HG02852 (cell line): ENCODE results near the gene RIPOR2.

Experiments used
- ATAC-seq: cut with Tn5 transposase; IDR thresholded peaks from one replicate; pipeline ENCODE4 v1.9.1; 2021; ENCODE audit warnings: mild to moderate bottlenecking, moderate library complexity; ENCODE audit not compliant: unreplicated experiment

Gene RIPOR2, protein sequence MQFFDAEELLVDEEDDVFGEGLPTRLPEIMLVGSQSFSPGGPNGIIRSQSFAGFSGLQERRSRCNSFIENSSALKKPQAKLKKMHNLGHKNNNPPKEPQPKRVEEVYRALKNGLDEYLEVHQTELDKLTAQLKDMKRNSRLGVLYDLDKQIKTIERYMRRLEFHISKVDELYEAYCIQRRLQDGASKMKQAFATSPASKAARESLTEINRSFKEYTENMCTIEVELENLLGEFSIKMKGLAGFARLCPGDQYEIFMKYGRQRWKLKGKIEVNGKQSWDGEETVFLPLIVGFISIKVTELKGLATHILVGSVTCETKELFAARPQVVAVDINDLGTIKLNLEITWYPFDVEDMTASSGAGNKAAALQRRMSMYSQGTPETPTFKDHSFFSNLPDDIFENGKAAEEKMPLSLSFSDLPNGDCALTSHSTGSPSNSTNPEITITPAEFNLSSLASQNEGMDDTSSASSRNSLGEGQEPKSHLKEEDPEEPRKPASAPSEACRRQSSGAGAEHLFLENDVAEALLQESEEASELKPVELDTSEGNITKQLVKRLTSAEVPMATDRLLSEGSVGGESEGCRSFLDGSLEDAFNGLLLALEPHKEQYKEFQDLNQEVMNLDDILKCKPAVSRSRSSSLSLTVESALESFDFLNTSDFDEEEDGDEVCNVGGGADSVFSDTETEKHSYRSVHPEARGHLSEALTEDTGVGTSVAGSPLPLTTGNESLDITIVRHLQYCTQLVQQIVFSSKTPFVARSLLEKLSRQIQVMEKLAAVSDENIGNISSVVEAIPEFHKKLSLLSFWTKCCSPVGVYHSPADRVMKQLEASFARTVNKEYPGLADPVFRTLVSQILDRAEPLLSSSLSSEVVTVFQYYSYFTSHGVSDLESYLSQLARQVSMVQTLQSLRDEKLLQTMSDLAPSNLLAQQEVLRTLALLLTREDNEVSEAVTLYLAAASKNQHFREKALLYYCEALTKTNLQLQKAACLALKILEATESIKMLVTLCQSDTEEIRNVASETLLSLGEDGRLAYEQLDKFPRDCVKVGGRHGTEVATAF

DNA sequence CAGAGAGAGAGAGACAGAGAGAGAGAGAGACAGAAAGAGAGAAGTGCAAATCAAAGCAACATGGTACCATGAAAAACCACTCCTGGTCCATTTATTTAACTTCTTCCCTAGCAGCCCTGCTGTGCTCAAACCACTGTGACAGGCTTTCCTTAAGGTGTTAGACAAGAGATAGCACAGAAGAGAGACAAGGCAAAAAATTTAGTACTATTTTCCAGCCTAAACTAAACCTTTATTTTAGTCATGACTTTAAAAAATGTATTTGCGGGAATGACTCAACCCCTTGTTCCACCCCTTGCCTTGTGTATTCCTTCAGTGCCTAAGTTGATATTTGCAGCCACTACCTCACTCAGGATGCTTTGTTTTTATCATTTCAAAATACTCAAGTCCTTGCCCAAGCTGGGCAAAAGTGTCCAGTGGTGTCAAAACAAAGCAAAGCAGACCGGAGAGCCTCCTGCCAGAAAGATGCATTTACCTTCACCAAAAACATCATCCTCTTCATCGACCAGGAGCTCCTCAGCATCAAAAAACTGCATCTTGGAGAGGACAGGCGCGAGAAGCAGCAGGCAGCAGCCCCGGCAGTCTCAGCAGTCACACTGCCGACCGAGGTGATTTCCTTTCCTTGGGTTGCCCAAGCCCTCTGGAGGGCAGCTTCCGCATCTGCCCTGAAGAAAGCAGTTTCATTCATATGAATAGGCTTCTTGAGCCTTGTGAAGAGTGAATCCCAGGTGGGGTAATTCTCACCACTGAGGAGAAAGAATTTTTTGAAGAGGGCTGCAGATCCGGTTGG lies at the start of gene RIPOR2:
Gene RIPOR2, minus strand, starts transcription at position 595 of the 787 bp plus-strand sequence. Its CDS starts 62 bp downstream, at position 533.
- no peak for ATAC-seq

DNA sequence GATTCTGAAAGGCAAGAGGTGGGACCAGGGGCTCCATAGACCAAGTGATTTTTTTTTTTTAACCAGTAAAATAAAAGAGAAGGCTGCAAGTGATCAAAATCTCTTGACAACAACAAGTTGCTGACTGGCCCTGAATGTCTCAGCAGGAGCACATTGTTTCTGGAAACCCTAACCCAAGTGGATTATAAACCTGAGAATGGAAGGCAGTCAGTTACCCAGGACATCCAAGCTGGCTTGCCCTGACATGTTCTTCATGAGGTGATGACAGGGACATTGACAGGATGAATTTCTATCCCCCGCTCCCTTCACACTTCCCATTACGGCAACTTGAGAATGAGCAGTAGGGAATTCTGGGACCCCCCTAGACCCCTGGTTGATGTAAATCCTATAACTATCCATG lies 49.6 kb upstream of the RIPOR2 start:
- no peak for ATAC-seq

DNA sequence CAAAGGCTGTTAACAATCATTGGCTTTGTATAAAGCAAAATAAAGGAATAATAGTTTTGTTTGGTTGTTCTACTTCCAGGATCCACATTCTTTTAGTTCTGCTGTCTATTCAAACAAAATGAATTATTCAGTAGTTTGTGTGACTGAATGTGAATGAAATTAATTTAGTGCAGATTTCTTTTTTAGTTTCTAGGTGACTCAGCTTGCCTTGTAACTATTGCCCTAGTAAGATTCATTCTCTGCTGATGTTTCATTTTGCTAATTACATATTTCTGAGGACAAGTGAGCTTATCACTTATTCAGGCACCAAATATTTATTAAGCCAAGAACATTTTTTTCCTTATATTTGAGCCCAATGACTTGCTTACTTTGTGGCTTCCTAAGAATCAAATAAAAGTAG lies 46.5 kb upstream of the RIPOR2 start:
- no peak for ATAC-seq

DNA sequence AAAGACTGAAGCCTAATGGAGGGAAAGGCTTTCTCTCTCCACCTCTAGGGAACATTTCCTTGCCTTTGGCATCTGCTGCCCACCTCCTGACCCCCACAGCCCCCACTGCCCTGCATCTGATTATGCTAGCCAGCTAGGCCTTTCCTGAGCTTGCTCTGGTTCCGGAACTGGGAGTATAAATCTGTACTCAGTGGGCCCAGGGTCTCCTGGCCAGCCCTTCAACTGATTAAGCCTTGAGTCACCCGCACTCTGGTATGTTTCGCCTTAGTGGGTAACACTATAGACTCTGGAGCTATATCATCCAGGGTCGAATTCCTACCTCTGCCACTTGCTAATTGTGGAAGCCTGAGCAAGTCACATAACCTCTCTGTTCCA lies 45.6 kb upstream of the RIPOR2 start:
- ATAC-seq, result no peak

DNA sequence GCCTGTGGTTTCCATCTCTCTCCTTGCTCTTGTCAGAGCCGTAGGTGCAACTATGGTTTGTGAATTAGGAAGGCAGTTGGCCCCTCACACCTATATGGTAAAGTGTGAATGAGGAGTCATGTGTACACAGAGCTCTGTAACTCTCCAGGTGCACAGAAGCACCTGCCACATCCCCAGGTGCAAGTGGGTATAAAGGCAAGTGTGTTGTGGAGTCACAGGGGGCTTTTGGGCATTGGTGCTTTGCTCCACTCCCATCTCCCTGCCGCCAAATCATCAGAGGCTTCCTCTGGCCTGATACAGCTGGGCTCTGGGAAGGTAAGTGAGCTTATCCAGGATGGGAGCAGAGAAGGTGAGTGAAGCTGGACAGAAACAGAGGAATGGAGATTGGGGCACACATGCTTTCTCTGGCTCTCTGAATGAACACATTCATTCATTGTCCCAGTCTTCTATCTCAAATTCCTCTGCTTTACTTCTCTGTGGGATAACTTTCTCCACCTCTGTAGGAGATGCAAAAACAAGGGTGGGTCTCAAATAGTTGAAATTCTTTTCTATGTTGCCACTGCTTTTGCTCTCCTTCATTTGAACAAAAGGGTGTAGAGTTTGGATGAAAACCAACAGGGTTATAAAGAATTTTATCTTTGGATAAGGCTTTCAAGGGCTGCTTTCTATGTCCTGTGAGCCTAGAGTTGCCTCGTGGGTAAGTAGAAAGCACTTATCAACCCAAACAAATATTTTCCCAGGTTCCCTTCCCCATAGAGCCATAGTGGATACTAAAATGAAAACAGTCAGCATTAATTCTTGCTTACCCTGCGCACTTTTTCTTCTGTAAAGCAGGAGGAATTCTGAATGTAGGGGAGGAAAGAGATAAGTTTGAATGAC lies 45.0 kb upstream of the RIPOR2 start:
- no peak for ATAC-seq

DNA sequence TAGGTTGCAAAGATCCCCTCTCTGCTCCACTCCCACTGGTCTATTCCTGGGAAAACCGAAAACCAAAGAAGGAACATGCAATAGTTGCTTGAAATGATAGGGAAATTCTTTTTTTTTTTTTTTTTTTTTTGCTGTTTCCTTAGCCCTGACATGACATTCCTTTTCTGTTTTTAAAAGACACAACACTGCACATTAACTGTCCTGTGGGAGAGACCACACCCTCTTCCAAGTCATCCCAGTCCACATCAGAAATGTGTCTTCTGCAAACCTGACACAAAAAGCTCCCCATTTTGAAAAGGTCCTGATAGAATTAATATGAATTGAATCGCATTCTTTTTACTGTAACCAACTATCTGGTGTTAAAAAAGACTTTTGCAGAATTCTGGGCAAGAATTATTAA lies 43.4 kb upstream of the RIPOR2 start:
- no peak for ATAC-seq

DNA sequence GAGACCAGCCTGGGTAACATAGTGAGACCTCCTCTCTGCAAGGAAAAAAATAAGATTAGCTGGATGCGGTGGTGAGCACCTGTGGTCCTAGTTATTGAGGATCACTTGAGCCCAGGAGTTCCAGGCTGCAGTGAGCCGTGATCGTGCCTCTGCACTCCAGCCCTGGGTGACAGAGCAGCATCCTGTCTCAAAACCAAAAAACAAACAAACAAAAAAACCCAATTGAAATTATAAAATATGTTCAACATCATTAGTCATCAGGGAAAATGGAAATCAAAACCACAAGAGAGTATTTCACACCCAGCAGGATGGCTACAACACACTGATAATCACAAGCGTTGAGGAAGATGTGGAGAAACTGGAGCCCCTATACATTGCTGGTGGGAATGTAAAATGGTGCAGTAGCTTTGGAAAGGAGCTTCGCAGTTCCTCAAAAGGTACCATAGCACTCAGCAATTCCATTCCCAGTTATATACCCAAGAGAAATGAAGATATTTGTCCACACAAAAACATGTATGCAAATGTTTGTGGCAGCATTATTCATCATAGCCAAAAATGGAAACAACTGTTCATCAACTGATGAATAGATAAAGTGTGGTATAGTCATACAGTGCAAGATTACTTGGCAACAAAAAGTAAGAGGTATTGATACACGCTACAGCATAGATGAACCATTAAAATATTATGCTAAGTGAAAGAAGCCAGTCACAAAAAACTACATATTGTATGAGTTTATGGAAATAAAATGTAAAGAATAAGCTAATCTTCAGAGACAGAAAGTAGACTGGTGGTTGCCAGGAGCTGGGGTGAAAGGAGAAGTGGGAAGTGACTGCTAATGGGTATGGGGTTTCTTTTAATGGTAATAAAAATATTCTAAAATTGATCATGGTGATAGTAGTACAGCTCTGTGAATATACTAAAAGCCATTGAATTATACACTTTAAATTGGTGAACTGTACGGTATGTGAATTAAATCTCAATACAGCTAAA lies 38.7 kb upstream of the RIPOR2 start:
- peak; percentile 87 for ATAC-seq

DNA sequence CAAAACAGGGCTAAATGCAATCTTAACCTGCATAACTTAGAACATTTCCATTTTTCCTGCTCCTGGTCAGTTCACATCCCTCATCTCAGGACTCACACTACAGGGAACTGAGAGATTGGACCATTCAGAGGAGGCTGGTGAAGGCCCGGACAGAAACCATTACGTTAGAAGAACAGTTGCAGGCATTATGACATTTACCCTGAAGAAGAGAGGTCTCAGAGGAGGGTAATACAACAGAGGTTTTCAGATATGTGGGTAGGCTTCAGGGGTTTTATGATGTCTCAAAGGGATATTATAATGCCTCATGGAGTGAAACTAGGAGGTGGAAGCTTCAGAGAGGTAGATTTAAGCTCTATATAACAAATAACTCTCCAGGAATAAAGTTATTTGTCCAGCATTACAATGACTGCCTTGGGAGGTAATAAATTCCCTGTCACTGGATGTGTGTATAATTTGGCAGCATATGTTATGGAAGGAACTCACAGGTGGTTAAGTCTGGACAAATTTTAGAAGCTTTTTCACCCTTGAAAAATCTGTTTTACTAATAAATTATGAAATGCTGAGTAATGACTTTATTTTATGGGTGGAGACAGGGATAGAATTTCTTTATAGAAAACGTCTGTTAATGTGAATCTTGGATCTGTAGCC lies 36.7 kb upstream of the RIPOR2 start:
- no peak for ATAC-seq

DNA sequence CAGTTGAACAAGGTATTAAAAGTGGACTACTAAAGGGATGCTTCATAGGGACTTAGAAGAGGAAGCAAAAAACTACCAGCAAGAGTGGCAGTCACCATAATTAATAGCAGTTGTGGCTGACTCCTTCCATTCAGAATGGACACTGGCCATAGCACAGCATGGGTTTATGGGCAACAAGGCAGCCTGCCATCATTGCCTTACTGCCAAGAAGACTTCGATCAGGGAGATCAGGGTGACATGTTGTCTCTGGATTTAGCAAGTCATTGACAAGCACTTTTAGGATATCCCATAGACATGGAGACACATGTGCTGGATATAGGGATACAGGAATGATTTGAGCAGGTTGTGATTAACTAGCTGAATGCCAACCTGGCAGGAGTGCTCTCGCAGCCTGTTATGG lies 35.3 kb upstream of the RIPOR2 start:
- ATAC-seq, result no peak

DNA sequence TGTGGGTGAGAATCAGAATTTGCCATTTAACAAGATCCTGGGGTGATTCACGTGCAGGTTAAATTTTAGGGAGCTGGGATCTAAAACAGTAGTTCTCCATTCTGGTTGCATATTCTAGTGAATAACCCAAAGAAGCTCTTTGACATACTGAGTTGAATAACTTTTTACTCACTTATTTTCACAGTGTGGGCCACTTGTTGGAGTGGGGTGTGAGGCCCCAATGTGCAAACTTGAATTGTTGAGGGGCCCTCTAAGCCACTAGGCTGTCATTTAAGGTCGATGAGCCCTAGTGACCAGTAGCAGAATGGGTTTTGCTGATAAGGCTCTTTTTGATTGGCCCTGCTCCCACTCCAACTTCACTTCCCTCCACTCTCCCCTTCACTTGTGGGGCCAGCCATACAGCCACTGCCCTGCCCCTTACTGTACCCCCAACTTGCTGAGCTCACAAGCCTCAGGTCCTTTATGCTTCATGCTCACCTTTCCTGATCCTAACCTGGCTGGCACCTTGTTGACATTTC lies 33.6 kb upstream of the RIPOR2 start:
- no peak for ATAC-seq

DNA sequence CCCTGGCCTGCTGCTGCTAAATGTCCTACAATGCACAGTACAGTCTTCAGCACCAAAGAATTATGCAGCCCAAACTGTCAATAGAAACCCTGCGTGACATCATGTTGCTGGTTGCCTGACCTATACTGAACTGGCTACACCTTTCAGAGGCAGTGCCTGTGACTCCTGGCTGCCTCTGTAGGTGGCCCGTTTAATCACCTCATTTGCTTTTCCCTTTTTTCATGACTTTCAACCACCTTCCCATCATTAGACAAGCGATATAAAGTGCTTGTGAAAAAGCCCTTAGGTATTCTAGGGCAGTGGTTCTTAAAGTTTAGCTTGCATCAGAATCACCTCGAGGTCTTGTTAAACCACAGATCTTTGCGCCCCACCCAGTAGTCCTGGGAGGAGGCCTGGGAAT lies 33.0 kb upstream of the RIPOR2 start:
- ATAC-seq, result no peak

DNA sequence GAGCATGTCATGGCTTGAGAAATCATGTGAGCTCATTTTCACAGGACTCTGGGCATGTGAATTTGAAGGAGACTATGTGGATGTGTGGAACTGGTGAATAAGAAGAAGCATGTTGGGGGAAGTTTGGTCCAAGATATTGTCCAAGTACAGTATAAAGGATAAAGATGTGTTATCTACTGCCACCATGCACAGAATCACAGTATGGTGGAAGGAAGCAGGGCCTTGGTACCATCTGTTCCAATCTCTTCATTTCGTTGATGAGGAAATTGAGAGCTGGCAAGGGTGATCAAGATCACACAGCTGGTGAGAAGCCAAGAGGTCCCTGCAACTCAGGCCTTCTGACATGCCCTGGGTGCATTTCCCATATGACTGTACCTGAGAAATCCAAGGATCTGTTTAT lies 31.5 kb upstream of the RIPOR2 start:
- no peak for ATAC-seq

DNA sequence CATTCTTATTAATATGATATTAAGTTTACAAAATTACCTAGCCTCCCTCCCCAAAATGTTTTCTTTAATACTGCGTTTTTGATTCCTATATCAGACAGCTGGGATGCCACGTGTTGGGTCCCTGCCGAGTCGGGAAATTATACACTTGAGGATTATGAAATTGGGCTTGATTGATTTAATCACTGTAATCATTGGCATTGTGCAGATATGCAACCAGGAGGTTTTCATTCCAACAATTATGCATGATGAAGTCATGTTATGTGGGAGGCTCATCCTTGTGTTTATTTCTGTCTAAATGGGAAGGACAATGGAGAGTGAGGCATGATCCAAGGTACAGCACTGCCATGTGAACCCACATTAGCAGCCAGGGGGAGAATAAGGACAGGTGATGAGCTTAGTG lies 30.6 kb upstream of the RIPOR2 start:
- no peak for ATAC-seq

DNA sequence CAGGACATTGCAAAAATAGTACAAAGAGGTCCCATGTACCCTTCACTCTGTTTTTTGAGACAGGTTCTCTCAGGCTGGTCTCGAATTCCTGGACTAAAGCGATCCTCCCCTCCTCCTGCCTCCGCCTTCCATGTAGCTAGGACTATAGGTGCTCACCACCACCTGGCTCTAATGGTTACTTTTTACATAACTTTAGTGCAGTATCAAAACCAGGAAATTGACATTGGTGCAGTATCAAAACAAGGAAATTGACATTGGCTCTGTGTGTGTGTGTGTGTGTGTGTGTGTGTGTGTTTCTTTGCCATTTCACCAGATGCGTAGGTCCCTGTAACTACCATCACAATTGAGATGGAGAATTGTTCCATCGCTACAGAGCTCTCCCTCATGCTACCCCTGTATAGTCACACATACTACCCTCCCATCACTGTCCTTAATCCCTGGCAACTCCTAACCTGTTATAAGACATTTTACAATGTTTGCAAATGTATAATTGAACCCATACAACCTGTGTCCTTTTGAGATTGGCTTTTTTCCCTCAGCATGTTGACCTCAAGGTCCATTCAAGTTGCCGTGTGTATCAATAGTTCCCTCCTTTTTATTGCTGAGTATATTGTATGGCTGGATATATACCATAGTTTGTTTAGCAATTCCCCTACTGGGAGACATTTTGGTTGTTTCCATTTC lies 28.3 kb upstream of the RIPOR2 start:
- ATAC-seq, result no peak

DNA sequence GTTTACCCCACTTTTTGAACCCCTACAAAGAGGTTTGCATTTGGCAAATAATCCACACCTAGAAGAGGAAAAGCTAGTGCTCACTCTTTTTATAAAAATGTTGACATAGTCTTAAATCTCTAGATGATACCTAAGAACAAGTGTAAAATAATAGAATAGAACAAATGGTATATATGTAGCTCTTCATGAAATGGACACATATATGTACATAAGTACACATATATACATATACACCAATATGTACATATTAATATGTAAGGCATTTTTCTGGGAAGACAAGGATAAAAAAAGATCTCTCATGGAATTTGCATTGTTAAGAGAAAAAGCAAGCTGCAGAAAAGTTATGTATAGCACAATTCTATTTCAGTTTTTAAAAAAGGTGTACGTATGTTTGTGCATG lies 27.6 kb upstream of the RIPOR2 start:
- no peak for ATAC-seq

DNA sequence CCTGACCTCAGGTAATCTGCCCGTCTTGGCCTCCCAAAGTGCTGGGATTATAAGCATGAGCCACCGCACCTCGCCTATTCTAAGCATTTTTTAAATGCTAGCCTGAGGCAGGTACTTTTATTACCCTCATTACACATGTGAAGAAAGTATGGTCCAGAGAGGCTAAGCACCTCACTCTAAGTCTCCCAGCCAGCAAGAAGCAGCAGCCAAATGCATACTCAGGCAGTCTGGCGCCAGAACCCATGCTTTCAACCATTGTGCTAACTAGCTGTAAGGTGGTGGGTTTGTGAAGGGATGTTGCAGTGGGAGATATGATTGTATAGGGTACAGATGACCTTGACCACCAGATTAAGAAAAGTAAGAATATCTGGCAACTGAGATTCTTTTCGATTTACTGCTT lies 26.1 kb upstream of the RIPOR2 start:
- ATAC-seq, result no peak

DNA sequence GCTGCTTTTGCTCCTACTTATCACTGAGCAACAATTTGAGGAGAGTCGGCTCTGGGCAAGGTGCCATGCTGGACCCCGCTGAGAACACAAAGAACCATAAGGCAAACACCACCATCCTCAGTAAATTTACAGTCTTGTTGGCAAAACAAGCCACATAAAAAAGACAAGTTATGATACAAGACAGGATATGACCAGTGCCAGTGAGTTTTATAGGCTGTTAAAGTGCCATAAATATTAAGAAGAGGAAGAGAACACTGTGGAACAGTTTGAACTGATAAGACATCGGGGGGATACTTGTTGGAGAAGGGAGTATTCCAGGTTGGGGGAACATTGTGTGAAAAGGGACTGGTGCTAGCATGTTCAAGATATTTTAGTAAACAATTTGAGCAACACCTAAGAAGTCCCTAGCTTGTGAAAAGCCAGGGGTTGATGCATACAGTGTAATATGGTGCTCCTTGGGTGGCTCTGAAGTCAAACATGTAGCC lies 25.3 kb upstream of the RIPOR2 start:
- ATAC-seq, result no peak
